Fibroblast of the aortic adventitia (primary cell): Measurements from ENCODE around the gene NEDD1. TPM values are rescaled to one million over a fixed set of nuclear protein-coding genes. Genes with fewer than 3 reads are reported as not detected.

Experiments
- DNase-seq: peaks from one replicate; pipeline ENCODE4 v3.0.0-alpha.2; 2010; ENCODE audit warnings: low read depth
- H3K4me3 ChIP-seq: 2 replicates; pipeline ENCODE4 v1.5.1; 2011; ENCODE audit warnings: low read depth, mild to moderate bottlenecking, control low read depth, low read length, moderate library complexity
- CTCF ChIP-seq: IDR thresholded peaks from 2 replicates; pipeline ENCODE4 v1.5.1; 2011; ENCODE audit warnings: mild to moderate bottlenecking, low read length, control low read depth, inconsistent platforms; ENCODE audit not compliant: insufficient read depth
- total RNA-seq: library from RNA; depleted of rRNA; stranded (reverse); fragments of >200 nt; gene quantifications from 2 replicates; pipeline ENCODE4 v1.2.3, GENCODE V29; 2012; ENCODE audit warnings: low replicate concordance

The NEDD1 gene
- total RNA-seq, 1 donor: 45.4 TPM

- no peak for TF ChIP-seq CTCF
These were observed 15.0 kb upstream of the NEDD1 start for GRCh38 chr12:96892104-96892503.

GRCh38 chr12:96897421-96897820 is 9.6 kb upstream of the NEDD1 start:
- H3K4me3 ChIP-seq: no peak overlapping the region
- TF ChIP-seq CTCF: no peak
- no peak for DNase-seq

More at GRCh38 chr12:96892104-96892503, 15.0 kb upstream of the NEDD1 start:
- no peak overlapping the region for H3K4me3 ChIP-seq
- no peak for DNase-seq

DNA sequence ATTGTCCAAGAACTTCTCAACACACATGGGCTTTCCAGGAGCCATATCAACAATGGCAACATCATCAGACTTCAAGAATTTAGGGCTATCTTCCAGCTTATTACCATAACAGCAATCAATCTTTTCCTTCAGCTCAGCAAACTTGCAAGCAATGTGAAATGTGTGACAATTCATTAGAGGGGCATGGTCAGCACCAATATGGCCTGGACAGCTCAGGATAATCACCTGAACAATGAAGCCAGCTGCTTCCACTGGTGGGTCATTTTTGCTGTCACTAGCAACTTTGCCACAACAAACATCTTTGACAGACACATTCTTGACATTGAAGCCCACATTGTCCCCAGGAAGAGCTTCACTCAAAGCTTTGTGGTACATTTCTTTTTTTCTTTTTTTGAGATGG is 5.9 kb upstream of the NEDD1 start:
- TF ChIP-seq CTCF: no peak
- DNase-seq: no peak
- no peak overlapping the region for H3K4me3 ChIP-seq

- no peak for DNase-seq
- H3K4me3 ChIP-seq: no peak overlapping the region
- TF ChIP-seq CTCF: no peak
These were observed 5.0 kb upstream of the NEDD1 start for GRCh38 chr12:96902076-96902475.

- DNase-seq: no peak
- TF ChIP-seq CTCF: no peak
- peak overlapping the region; percentile 91 for H3K4me3 ChIP-seq
These were observed 584 bp upstream of the NEDD1 start for GRCh38 chr12:96906498-96906848.

DNA sequence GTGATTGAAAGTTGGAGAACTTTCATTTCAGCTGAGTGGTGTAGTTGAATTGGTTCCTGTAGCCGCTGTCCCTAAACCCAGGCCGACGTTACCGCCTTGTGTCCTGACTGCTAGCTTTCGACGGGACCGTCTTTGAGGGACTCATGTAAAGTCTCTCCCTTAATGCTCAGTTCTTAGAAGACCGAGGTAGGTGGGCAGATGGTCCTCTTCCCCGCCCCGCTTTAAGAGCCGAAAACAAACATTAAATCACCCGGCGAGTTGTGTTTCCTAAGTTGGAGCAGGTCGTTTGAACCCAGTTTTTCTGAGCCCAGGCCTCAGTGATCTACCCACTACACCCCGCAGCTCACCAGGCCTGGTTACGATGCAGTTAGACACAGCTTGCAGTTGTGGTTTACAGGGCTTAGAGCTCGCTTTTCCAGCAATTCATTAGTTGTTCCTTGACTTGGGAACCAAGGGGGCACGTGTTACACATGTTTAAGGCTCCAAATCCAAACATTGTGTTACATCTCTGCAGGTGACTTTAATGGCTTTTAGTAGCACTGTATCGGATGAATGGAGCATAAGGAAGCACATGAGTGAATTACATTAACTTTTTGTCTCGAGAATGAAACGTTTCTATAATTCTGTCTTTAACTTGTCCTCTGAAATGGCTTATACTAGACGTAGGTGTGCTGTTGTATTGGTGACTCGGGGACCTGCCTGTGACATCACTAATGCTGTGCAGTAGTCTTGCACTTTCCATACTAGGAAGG is 790 bp downstream of the NEDD1 start:
- no peak for TF ChIP-seq CTCF
- DNase-seq: peak; percentile 40
- peak overlapping the region; percentile 91 for H3K4me3 ChIP-seq

DNA sequence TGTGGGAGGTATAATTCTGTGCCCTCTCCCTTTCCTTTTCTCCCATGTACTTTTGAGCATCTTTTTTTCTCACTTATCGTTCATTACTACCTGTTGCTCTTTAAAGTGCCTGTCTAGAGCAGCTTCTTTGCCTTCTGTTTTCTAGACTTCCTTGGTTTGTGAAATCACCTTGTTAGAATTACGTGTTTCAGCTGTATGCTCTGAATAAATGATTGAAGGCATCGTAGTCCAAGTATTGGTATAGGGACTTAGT is 1.3 kb downstream of the NEDD1 start:
- no peak for TF ChIP-seq CTCF
- H3K4me3 ChIP-seq: peak overlapping the region; percentile 91
- no peak for DNase-seq
